ENCODE data around the gene TAF6L. TPM values are rescaled to one million over a fixed set of nuclear protein-coding genes. Genes with fewer than 3 reads are reported as not detected.
A peak's percentile ranks its signal among the peaks of the same experiment; 100 is the strongest.
"Not testable (repeated sequence)": the region's sequence is repeated elsewhere in the genome, so short reads cannot be mapped to it uniquely, and the experiment has no call there.

TAF6L gene
- total RNA-seq, 1 donor from 2014 or later: 17.2 TPM

- no peak for DNase-seq
Observed at GRCh38 chr11:62805961-62806441, 34.8 kb downstream of the TAF6L start.

GRCh38 chr11:62806611-62807121, 35.5 kb downstream of the TAF6L start:
- DNase-seq: no peak

GRCh38 chr11:62810748-62811147, 39.6 kb downstream of the TAF6L start:
- DNase-seq: no peak

- DNase-seq: no peak
Observed at GRCh38 chr11:62811659-62812058, 40.5 kb downstream of the TAF6L start.

GRCh38 chr11:62816557-62816956, 45.4 kb downstream of the TAF6L start:
- DNase-seq: no peak

GRCh38 chr11:62817129-62817528, 45.9 kb downstream of the TAF6L start:
- DNase-seq: no peak

GRCh38 chr11:62823677-62824076, 52.5 kb downstream of the TAF6L start:
- DNase-seq: no peak

- DNase-seq: not testable (repeated sequence)
Observed at GRCh38 chr11:62828130-62828529, 56.9 kb downstream of the TAF6L start.

GRCh38 chr11:62830904-62831519, 59.8 kb downstream of the TAF6L start:
- no peak for DNase-seq

GRCh38 chr11:62831520-62832335, 60.5 kb downstream of the TAF6L start, which contains the start of gene STX5:
Gene STX5 (minus strand): TSS chr11:62832051. CDS start chr11:62831243, 808 bp downstream.
- peak; percentile 100 for DNase-seq

GRCh38 chr11:62832336-62833234, 61.4 kb downstream of the TAF6L start, which contains the start of gene TEX54:
Gene TEX54 (minus strand): TSS chr11:62832841.
- DNase-seq: peak; percentile 8

GRCh38 chr11:62835336-62835735, 64.1 kb downstream of the TAF6L start:
- no peak for DNase-seq

Small RNAs within 50 kb of the gene (small RNA-seq; reads per million reads assigned to genes)
- gene MIR6514: 0.20 reads per million
- gene RNU6-118P: not detected

Other genes with a start within 250 kb of the TAF6L start
- gene AHNAK, start 224.6 kb upstream of the TAF6L start, total RNA-seq: 18.6 TPM
- 1,633 TPM for gene EEF1G, start 197.5 kb upstream of the TAF6L start, total RNA-seq
- 4.5 TPM for gene TUT1, start 179.9 kb upstream of the TAF6L start, total RNA-seq
- gene MTA2, start 169.5 kb upstream of the TAF6L start, total RNA-seq: 129 TPM
- 4.5 TPM for gene EML3, start 158.6 kb upstream of the TAF6L start, total RNA-seq
- gene ROM1, start 158.1 kb upstream of the TAF6L start, total RNA-seq: 3.1 TPM
- 21.4 TPM for gene B3GAT3, start 149.4 kb upstream of the TAF6L start, total RNA-seq
- gene GANAB, start 124.8 kb upstream of the TAF6L start, total RNA-seq: 61.8 TPM
- 20.3 TPM for gene INTS5, start 118.1 kb upstream of the TAF6L start, total RNA-seq
- gene C11orf98, start 106.2 kb upstream of the TAF6L start, total RNA-seq: 23.7 TPM
- gene CSKMT, start 106.1 kb upstream of the TAF6L start, total RNA-seq: 11.5 TPM
- gene UQCC3, start 99.7 kb upstream of the TAF6L start, total RNA-seq: 6.9 TPM
- 0.94 TPM for gene LBHD1, start 99.1 kb upstream of the TAF6L start, total RNA-seq
- 91.4 TPM for gene UBXN1, start 92.3 kb upstream of the TAF6L start, total RNA-seq
- gene LRRN4CL, start 81.9 kb upstream of the TAF6L start, total RNA-seq: 0.16 TPM
- gene BSCL2, start 64.0 kb upstream of the TAF6L start, total RNA-seq: 133 TPM
- gene GNG3, start 63.7 kb upstream of the TAF6L start, total RNA-seq: 20.0 TPM
- 17.0 TPM for gene HNRNPUL2, start 43.9 kb upstream of the TAF6L start, total RNA-seq
- gene TTC9C, start 42.9 kb upstream of the TAF6L start, total RNA-seq: 23.7 TPM
- gene ZBTB3, start 17.2 kb upstream of the TAF6L start, total RNA-seq: 20.1 TPM
- 47.1 TPM for gene POLR2G, start 9.8 kb upstream of the TAF6L start, total RNA-seq
- gene TMEM179B, start 16.0 kb downstream of the TAF6L start, total RNA-seq: 20.9 TPM
- 15.9 TPM for gene TMEM223, start 20.6 kb downstream of the TAF6L start, total RNA-seq
- 13.1 TPM for gene NXF1, start 34.0 kb downstream of the TAF6L start, total RNA-seq
- gene STX5, start 60.7 kb downstream of the TAF6L start, total RNA-seq: 32.8 TPM
- not detected for gene TEX54, start 61.4 kb downstream of the TAF6L start, total RNA-seq
- gene WDR74, start 68.2 kb downstream of the TAF6L start, total RNA-seq: 47.9 TPM
- gene SLC3A2, start 109.5 kb downstream of the TAF6L start, total RNA-seq: 87.3 TPM
- 12.3 TPM for gene CHRM1, start 150.0 kb downstream of the TAF6L start, total RNA-seq
- 8.4 TPM for gene SLC22A6, start 213.6 kb downstream of the TAF6L start, total RNA-seq
- gene SLC22A8, start 244.4 kb downstream of the TAF6L start, total RNA-seq: 1.2 TPM